ENCODE measurements around the gene EML6.

DNA sequence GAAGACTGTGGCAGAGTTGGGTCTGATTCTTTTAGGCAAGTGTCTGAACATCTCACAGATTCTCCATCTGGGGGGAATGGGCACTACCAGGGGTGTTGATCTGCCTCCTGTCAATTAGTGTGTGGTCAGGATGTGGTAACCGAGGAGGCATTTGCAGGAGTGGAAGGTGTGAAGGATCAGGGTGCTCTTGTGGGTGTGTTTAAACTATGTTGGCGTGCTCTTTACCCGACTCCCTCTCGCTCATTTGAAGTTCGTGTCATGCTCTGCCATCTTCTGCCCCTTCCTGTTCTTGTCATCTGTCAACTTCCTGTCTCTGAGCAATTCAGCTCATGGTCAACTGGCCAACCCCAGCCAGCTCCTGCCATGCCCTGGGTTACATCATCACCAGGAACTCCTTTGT is 218.9 kb downstream of the EML6 start:
- TF ChIP-seq POLR2AphosphoS5 (IDR thresholded peaks at IDR 0.05): no peak
- TF ChIP-seq CTCF (IDR thresholded peaks at IDR 0.05): no peak
- no peak for TF ChIP-seq POLR2A (IDR thresholded peaks at IDR 0.05)
